ENCODE results near the gene GNAO1. TPM values are rescaled to one million over a fixed set of nuclear protein-coding genes. Genes with fewer than 3 reads are reported as not detected.

GNAO1 gene
- total RNA-seq, 1 donor = under 0.01 TPM

DNA sequence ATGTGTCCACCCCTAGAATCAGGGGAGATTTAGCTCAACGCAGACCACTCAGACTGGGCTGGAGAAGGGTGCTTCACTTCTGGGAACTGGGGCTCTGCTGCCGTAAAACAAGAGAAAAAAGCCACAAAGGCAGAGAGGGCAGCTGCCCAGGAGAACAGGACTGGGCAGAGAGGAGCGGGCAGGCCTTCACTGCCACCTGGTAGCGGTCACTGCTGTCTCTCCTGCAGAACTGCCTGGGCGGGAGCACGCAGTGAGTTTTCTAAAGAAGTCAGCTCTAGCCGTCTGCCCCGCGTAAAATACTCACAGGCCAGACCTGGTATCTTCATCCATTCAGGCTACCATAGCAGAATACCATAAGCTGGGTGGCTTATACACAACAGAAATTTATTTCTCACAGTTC, 130.3 kb downstream of the GNAO1 start:
- TF ChIP-seq, protein P1, sequence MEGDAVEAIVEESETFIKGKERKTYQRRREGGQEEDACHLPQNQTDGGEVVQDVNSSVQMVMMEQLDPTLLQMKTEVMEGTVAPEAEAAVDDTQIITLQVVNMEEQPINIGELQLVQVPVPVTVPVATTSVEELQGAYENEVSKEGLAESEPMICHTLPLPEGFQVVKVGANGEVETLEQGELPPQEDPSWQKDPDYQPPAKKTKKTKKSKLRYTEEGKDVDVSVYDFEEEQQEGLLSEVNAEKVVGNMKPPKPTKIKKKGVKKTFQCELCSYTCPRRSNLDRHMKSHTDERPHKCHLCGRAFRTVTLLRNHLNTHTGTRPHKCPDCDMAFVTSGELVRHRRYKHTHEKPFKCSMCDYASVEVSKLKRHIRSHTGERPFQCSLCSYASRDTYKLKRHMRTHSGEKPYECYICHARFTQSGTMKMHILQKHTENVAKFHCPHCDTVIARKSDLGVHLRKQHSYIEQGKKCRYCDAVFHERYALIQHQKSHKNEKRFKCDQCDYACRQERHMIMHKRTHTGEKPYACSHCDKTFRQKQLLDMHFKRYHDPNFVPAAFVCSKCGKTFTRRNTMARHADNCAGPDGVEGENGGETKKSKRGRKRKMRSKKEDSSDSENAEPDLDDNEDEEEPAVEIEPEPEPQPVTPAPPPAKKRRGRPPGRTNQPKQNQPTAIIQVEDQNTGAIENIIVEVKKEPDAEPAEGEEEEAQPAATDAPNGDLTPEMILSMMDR (IDR thresholded peaks at IDR 0.05; ENCODE audit: insufficient read depth, low read depth, low read length) = no peak
- no peak for DNase-seq (ENCODE audit: low read depth)

DNA sequence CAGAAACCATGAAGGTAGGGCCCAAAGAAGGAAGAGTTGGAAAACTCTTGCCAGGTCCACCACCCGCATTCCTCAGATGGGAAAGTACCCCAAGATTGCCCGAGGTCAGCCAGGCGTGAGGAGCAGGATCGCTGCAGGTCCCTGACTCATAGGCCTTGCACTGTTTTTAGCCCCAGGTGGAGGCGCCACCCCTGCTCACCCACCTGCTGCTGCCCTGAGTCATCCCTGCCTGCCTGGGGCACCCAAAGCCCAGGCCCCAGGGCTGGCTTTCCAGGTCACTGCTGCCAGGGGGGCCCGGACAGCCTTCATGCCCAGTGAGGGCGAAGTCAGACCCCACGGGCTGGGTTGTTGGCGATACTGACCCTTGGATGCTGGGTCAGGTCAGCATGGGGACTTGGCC, 133.1 kb downstream of the GNAO1 start:
- H3K4me3 ChIP-seq (ENCODE audit: low read depth, low read length) = no peak overlapping the region

More for the DNA sequence above, 130.3 kb downstream of the GNAO1 start:
- no peak overlapping the region for H3K4me3 ChIP-seq (ENCODE audit: low read depth, low read length)

DNA sequence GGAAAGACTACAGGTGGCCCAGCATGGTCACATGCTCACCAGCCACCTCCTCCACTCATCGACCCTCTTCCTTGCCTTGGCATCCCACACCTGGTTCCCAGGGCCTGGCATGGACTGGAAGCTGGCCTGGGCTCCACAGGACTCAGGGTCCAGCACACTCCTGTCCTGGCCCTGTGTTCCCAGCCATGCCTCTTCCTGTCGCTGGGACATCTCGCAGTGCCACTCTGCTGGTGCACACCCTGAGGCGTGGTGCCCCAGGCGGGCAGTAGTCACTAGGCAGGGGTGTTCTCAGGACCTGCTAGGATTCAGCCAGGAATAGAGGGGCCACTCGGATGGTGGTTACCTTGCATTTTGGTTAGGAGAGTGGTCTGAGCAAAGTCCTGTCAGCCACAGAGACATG, 134.7 kb downstream of the GNAO1 start:
- no peak overlapping the region for H3K4me3 ChIP-seq (ENCODE audit: low read depth, low read length)
- no peak for DNase-seq (ENCODE audit: low read depth)
- TF ChIP-seq, protein P1 (IDR thresholded peaks at IDR 0.05; ENCODE audit: insufficient read depth, low read depth, low read length) = no peak

More for the DNA sequence above, 133.1 kb downstream of the GNAO1 start:
- TF ChIP-seq, protein P1 (IDR thresholded peaks at IDR 0.05; ENCODE audit: insufficient read depth, low read depth, low read length) = no peak
- no peak for DNase-seq (ENCODE audit: low read depth)

DNA sequence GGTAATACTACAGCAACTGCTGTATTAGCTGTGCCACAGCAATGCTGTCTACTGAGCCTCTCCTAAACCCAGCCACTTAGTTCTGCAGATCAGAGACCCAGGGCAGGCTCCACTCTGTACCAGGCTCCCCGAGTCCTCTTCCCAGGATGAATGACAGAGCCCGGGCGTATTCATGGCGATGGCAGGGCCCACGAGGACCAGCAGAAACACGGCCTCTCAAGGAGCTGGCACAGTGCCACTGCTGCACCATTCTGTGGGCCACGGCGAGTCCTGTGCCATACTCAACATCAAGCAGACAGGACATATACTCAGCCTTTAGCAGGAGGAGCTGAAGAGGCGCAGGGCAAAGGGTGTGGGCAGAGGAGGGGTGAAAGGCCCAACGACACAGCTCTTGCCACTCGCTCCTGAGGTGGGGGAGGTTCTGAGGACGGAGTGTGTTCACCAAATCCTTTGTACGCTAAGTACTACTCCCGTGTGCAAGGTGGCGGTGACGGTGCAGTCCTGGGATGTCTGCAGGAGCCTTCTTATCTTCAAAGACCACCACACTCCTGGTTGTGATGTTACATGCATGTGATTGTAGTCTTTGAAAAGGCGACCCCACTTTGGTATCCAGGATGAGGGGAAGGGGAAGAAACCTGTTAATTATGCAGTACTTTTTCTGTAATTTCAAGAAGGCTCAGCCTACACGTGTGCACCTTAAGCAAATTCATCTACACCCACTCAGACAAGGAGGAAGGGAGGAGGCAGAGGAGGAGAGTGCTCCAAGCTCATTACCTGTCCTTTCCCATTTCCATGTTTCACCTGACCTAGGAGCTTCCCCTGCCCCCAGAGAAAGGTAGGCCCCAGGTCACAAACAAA, 136.0 kb downstream of the GNAO1 start:
- H3K4me3 ChIP-seq (ENCODE audit: low read depth, low read length) = no peak overlapping the region
- no peak for DNase-seq (ENCODE audit: low read depth)
- TF ChIP-seq, protein P1 (IDR thresholded peaks at IDR 0.05; ENCODE audit: insufficient read depth, low read depth, low read length) = no peak

DNA sequence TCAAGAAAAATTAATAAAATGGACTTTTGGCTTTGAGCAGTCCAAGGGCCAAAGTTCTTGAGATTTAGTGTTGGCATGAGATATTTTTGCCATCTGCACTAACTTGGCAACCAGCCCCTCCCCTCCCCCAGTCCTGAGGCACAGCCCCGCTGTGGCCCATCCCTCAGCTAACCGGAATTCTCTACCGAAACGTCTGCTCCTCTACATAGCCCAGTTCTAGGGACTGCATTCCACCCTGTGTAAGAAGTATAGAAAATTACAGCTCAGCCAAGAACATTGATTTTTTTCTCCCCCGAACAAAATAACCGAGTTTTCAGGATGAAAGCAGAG, 136.6 kb downstream of the GNAO1 start:
- TF ChIP-seq, protein P1 (IDR thresholded peaks at IDR 0.05; ENCODE audit: insufficient read depth, low read depth, low read length) = no peak
- no peak overlapping the region for H3K4me3 ChIP-seq (ENCODE audit: low read depth, low read length)
- DNase-seq (ENCODE audit: low read depth) = no peak

DNA sequence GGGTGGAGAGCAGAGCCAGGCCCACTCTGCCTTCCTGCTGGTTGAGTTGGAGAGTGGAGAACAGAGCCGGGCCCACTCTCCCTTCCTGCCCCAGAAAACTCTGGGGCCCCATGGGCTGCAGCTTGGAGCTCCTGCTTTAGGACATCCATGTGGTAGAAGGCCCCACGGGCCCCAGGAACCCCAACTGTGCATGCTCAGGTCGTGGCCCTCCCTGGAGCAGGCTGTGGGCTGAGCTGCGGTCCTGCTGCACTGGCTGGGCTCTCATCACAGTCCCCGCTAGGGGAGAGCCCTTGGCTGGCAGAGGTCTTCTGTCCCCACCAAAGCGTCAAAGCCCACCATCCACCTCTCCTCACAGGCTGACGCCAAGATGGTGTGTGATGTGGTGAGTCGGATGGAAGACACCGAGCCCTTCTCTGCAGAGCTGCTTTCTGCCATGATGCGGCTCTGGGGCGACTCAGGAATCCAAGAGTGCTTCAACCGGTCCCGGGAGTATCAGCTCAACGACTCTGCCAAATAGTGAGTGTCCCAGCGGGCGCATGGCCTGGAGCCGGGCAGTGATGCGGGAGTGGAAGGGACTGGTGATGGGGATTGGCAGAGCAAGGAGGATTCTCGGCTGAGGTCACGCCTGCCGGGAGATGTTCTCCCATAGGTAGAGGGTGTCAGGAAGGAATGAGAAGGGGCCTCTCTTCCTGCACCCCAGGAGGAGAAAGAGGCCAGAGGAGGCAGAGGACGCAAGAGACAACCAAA, 137.2 kb downstream of the GNAO1 start:
- TF ChIP-seq, protein P1 (IDR thresholded peaks at IDR 0.05; ENCODE audit: insufficient read depth, low read depth, low read length) = no peak
- no peak for DNase-seq (ENCODE audit: low read depth)
- no peak overlapping the region for H3K4me3 ChIP-seq (ENCODE audit: low read depth, low read length)

Data from fibroblast of villous mesenchyme (primary cell).